Measurements from ENCODE around the gene YOD1.

The YOD1 gene

GRCh38 chr1:207025146-207025880, 25.7 kb downstream of the YOD1 start:
- peak; percentile 61 for DNase-seq (ENCODE audit: low read depth)

GRCh38 chr1:207024202-207025145, 26.5 kb downstream of the YOD1 start:
- DNase-seq (ENCODE audit: low read depth): no peak

GRCh38 chr1:207022996-207023679, 27.9 kb downstream of the YOD1 start:
- DNase-seq (ENCODE audit: low read depth): no peak

GRCh38 chr1:207021876-207022596, 29.0 kb downstream of the YOD1 start:
- no peak for DNase-seq (ENCODE audit: low read depth)

- DNase-seq (ENCODE audit: low read depth): peak; percentile 79
Measured at GRCh38 chr1:207021139-207021861, 29.7 kb downstream of the YOD1 start.

- DNase-seq (ENCODE audit: low read depth): peak; percentile 82
Measured at GRCh38 chr1:207020709-207021107, 30.3 kb downstream of the YOD1 start.

- no peak for DNase-seq (ENCODE audit: low read depth)
Measured at GRCh38 chr1:207020065-207020708, 30.8 kb downstream of the YOD1 start.

GRCh38 chr1:207019661-207020060, 31.3 kb downstream of the YOD1 start:
- DNase-seq (ENCODE audit: low read depth): no peak

GRCh38 chr1:207019161-207019560, 31.8 kb downstream of the YOD1 start:
- DNase-seq (ENCODE audit: low read depth): no peak

- no peak for DNase-seq (ENCODE audit: low read depth)
Measured at GRCh38 chr1:207018707-207019106, 32.3 kb downstream of the YOD1 start.

- no peak for DNase-seq (ENCODE audit: low read depth)
Measured at GRCh38 chr1:207017615-207018559, 33.1 kb downstream of the YOD1 start.

GRCh38 chr1:207015791-207016190, 35.2 kb downstream of the YOD1 start:
- DNase-seq (ENCODE audit: low read depth): peak; percentile 19

- DNase-seq (ENCODE audit: low read depth): no peak
Measured at GRCh38 chr1:207014728-207015127, 36.3 kb downstream of the YOD1 start.

GRCh38 chr1:207013321-207014085, 37.5 kb downstream of the YOD1 start:
- no peak for DNase-seq (ENCODE audit: low read depth)

GRCh38 chr1:207010726-207011125, 40.3 kb downstream of the YOD1 start:
- no peak for DNase-seq (ENCODE audit: low read depth)

GRCh38 chr1:207009945-207010344, 41.1 kb downstream of the YOD1 start:
- no peak for DNase-seq (ENCODE audit: low read depth)

GRCh38 chr1:207009182-207009850, 41.7 kb downstream of the YOD1 start:
- DNase-seq (ENCODE audit: low read depth): no peak
